Measurements from ENCODE around the gene MGAT5B. TPM values are rescaled to one million over a fixed set of nuclear protein-coding genes. Genes with fewer than 3 reads are reported as not detected.

MGAT5B gene, protein sequence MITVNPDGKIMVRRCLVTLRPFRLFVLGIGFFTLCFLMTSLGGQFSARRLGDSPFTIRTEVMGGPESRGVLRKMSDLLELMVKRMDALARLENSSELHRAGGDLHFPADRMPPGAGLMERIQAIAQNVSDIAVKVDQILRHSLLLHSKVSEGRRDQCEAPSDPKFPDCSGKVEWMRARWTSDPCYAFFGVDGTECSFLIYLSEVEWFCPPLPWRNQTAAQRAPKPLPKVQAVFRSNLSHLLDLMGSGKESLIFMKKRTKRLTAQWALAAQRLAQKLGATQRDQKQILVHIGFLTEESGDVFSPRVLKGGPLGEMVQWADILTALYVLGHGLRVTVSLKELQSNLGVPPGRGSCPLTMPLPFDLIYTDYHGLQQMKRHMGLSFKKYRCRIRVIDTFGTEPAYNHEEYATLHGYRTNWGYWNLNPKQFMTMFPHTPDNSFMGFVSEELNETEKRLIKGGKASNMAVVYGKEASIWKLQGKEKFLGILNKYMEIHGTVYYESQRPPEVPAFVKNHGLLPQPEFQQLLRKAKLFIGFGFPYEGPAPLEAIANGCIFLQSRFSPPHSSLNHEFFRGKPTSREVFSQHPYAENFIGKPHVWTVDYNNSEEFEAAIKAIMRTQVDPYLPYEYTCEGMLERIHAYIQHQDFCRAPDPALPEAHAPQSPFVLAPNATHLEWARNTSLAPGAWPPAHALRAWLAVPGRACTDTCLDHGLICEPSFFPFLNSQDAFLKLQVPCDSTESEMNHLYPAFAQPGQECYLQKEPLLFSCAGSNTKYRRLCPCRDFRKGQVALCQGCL
- total RNA-seq: 1.7 and 7.5 TPM in 2 replicates

GRCh38 chr17:76868176-76868668 lies at the start of gene MGAT5B:
Gene MGAT5B (plus strand): TSS chr17:76868404. CDS start chr17:76869030, 626 bp downstream.
- no peak for DNase-seq (ENCODE audit: low read depth)
- peak; percentile 55 for TF ChIP-seq CTCF (conservative IDR thresholded peaks at IDR 0.05; ENCODE audit: low read depth, low read length)
- H3K4me3 ChIP-seq (ENCODE audit: low read depth, low read length): no peak within 1 kb of the TSS

- no peak for TF ChIP-seq CTCF (conservative IDR thresholded peaks at IDR 0.05; ENCODE audit: low read depth, low read length)
- DNase-seq (ENCODE audit: low read depth): no peak
- H3K4me3 ChIP-seq (ENCODE audit: low read depth, low read length): no peak overlapping the region
These were observed 48.2 kb upstream of the MGAT5B start for GRCh38 chr17:76820039-76820438.

GRCh38 chr17:76820561-76820960 lies 47.6 kb upstream of the MGAT5B start:
- H3K4me3 ChIP-seq (ENCODE audit: low read depth, low read length): no peak overlapping the region
- no peak for DNase-seq (ENCODE audit: low read depth)
- TF ChIP-seq CTCF (conservative IDR thresholded peaks at IDR 0.05; ENCODE audit: low read depth, low read length): no peak

GRCh38 chr17:76822184-76822778 lies 45.9 kb upstream of the MGAT5B start:
- DNase-seq (ENCODE audit: low read depth): no peak
- no peak overlapping the region for H3K4me3 ChIP-seq (ENCODE audit: low read depth, low read length)
- TF ChIP-seq CTCF (conservative IDR thresholded peaks at IDR 0.05; ENCODE audit: low read depth, low read length): no peak

DNA sequence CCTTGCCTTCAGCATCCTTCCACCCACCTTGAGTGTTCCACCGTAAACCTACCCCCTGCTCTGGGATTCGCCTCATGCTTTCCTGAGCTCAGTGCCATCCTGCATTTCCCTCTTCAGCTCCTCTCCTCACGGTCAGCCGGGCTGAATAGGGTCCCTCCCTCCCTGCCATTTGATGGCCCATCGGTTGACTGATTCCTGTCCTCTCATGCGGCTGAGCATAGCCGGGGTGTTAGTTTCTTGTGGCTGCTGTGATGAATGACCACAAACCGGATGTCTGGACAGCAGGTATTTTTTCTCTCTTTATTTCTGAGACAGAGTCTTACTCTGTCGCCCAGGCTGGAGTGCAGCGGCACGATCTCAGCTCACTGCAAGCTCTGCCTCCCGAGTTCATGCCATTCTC lies 44.1 kb upstream of the MGAT5B start:
- no peak for DNase-seq (ENCODE audit: low read depth)
- TF ChIP-seq CTCF (conservative IDR thresholded peaks at IDR 0.05; ENCODE audit: low read depth, low read length): no peak
- H3K4me3 ChIP-seq (ENCODE audit: low read depth, low read length): no peak overlapping the region

GRCh38 chr17:76826330-76827068 lies 41.7 kb upstream of the MGAT5B start:
- H3K4me3 ChIP-seq (ENCODE audit: low read depth, low read length): no peak overlapping the region
- no peak for TF ChIP-seq CTCF (conservative IDR thresholded peaks at IDR 0.05; ENCODE audit: low read depth, low read length)
- no peak for DNase-seq (ENCODE audit: low read depth)
